Bronchial epithelial cell (primary cell): ENCODE data around the gene CKB. TPM values are rescaled to one million over a fixed set of nuclear protein-coding genes. Genes with fewer than 3 reads are reported as not detected.

Experiments used
- DNase-seq: peaks from one replicate; pipeline ENCODE4 v3.0.0-alpha.2; 2010; ENCODE audit warnings: low read depth
- FAIRE-seq: peaks from 2 replicates; lab custom pipeline; 2011; peaks lifted over from hg19 to GRCh38; lab: Jason Lieb, UNC
- H3K27me3 ChIP-seq: 2 replicates; pipeline ENCODE4 v1.5.1; 2011; ENCODE audit warnings: low read length; ENCODE audit not compliant: control insufficient read depth, insufficient read depth
- H3K36me3 ChIP-seq: 2 replicates; pipeline ENCODE4 v1.5.1; 2011; ENCODE audit warnings: low read length; ENCODE audit not compliant: control insufficient read depth, insufficient read depth
- H3K4me3 ChIP-seq: 2 replicates; pipeline ENCODE4 v1.5.1; 2011; ENCODE audit warnings: mild to moderate bottlenecking, low read depth, low read length, control low read depth
- total RNA-seq: library from RNA; depleted of rRNA; stranded (reverse); fragments of >200 nt; gene quantifications from 2 replicates; pipeline ENCODE4 v1.2.1, GENCODE V29; 2014
- TF ChIP-seq, protein P1 (sequence below): IDR thresholded peaks from 2 replicates; pipeline ENCODE4 v1.5.1; 2011; ENCODE audit warnings: mild to moderate bottlenecking, moderate library complexity, low read length, control low read depth, inconsistent platforms; ENCODE audit not compliant: insufficient read depth, severe bottlenecking

CKB gene
- total RNA-seq, 1 donor from 2014 or later, result 31.3 TPM

DNA sequence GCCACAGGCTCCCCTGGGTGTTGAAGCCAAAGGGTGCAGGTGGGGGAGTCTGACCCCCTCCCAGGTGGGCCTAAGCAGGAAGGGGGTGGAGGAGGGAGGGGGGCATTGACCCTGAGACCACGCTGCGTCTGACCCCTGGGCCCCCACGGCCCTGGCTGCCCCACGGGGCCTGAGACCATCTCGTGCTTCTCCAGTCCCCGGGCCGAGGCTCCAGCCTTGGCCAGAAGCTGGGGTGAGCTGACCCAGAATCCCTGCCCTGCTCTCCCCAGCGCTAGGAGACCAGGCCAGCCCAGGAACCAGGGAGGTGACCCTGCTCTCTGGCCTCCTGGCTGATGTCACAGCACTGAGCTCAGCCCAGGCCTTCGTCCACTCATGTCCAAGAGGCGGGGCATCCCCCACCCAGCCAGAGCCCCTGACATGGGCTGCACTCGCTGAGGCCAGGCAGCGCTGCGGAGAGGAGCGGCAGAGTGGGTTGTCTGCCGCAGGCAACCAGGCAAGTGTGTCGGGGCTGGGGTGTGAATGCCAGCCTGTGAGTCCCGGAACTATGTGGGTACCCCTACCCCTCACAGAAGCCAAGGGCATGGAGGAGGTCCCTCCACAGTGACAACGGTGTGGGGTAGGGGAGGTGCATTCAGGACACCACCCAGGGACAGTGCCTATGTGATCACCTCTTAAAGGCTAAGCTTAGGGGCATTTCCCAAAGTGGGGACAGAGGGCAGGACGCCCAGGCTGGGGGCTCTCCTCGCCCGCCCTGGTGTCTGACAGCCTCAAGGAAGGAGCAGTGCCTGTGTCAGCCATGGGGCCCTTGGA is 12.7 kb upstream of the CKB start:
- DNase-seq (no peak), FAIRE-seq (no peak)
- Histone ChIP-seq H3K4me3 (no peak overlapping the region), H3K27me3 (no peaks in the 10 kb centered on the region), H3K36me3 (peaks cover 14% of the 10 kb centered on the region)
- TF ChIP-seq, protein P1, sequence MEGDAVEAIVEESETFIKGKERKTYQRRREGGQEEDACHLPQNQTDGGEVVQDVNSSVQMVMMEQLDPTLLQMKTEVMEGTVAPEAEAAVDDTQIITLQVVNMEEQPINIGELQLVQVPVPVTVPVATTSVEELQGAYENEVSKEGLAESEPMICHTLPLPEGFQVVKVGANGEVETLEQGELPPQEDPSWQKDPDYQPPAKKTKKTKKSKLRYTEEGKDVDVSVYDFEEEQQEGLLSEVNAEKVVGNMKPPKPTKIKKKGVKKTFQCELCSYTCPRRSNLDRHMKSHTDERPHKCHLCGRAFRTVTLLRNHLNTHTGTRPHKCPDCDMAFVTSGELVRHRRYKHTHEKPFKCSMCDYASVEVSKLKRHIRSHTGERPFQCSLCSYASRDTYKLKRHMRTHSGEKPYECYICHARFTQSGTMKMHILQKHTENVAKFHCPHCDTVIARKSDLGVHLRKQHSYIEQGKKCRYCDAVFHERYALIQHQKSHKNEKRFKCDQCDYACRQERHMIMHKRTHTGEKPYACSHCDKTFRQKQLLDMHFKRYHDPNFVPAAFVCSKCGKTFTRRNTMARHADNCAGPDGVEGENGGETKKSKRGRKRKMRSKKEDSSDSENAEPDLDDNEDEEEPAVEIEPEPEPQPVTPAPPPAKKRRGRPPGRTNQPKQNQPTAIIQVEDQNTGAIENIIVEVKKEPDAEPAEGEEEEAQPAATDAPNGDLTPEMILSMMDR, result no peak

DNA sequence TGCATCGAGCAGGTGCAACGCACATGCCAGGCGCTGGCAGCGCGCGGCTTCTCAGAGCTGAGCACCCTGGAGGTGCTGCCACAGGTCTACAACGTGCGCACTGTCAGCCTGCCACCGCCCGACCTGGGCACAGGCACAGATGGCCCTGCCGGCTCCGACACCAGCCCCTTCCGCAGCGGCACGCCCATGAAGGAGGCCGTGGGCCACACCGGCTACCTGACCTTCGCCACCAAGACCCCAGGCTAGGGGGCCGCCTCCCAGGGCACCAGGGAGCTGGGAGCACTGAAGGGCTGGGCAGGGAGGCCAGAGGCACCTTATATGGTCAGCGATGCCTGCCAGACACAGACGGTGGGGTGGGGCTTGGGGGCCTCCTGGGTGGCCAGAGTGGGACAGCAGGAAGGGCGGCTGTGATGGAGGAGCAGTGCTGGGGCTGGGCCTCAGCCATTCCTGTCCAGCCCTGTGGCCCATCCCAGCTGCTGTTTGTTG is 12.0 kb upstream of the CKB start:
- no peak overlapping the region for H3K4me3 ChIP-seq
- H3K36me3 ChIP-seq, result peaks cover 14% of the 10 kb centered on the region
- TF ChIP-seq, protein P1, result no peak
- no peaks in the 10 kb centered on the region for H3K27me3 ChIP-seq
- no peak for FAIRE-seq
- no peak for DNase-seq

DNA sequence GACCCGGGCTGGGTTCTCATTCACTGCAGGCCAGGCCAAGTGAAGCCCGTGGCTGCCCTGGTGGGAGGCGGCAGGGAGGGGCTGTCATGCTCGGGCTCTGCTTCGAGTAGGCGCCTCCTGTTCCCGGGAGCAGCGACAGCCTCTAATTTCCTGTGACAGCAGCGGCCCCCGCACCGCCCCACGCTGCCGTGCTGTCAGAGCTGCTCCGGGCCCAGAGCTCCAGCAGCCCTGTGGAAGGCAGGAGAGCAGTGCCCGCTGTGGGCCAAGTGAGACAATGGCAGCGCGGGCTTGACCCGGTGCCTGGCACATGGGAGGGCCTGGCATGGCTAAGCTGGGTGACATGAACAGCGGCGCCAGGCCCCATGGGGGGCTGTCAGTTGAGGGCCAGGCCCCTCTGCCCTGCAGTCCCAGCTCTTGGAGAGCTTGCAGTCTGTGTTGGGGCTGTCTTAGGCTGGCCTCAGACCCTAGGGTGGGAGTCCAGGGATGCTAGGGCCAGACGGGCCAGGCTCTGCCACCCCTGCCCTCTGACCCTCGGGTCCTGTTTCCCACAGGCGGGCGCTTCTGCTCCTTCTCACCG is 11.5 kb upstream of the CKB start:
- H3K36me3 ChIP-seq, result peaks cover 14% of the 10 kb centered on the region
- no peak for FAIRE-seq
- no peaks in the 10 kb centered on the region for H3K27me3 ChIP-seq
- no peak for DNase-seq
- no peak overlapping the region for H3K4me3 ChIP-seq
- TF ChIP-seq, protein P1, result no peak

DNA sequence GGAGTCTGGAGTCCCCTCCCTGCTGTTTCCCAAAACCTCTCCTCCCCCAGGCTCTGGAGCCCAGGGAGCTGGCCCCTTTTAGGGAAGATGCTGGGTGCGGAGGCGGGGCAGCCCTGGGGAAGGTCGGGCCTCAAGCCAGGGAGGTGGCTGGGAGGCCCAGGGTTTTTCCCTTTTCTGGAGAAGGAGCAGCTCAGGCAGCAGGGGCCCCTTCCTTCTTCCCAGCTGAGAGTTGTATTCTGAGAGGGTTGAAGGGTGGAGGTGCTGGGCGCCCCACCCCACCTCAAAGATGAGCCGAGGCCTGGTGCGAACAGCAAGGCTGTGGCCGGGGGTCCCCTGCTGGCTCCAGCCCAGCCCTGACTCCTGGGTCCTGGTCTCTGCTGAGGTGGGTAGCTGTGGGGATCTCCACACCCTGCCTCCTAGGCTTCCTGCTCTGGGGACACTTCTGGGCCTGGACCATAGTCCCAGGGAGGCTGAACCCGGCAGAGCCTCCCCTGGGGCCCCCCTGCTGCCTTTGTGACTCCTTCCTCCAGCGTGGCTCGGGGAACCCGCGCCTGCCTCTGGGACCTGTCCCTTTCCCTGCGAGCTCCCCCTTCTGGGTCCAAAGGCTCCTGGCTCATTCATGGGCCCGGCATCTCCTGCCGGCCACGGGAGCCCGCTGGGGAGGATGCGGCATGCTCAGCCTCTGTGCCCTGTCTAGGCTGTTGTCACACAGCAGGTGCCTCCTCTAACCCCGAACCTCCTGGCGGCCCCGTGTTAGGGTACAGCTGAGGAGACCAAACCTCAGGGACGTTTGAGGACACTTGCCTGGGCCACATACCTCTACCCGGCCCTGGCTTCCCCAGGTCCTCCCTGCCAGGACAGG is 10.7 kb upstream of the CKB start:
- DNase-seq (no peak), FAIRE-seq (no peak)
- TF ChIP-seq, protein P1, result no peak
- Histone ChIP-seq H3K27me3 (no peaks in the 10 kb centered on the region), H3K36me3 (peaks cover 14% of the 10 kb centered on the region), H3K4me3 (no peak overlapping the region)

DNA sequence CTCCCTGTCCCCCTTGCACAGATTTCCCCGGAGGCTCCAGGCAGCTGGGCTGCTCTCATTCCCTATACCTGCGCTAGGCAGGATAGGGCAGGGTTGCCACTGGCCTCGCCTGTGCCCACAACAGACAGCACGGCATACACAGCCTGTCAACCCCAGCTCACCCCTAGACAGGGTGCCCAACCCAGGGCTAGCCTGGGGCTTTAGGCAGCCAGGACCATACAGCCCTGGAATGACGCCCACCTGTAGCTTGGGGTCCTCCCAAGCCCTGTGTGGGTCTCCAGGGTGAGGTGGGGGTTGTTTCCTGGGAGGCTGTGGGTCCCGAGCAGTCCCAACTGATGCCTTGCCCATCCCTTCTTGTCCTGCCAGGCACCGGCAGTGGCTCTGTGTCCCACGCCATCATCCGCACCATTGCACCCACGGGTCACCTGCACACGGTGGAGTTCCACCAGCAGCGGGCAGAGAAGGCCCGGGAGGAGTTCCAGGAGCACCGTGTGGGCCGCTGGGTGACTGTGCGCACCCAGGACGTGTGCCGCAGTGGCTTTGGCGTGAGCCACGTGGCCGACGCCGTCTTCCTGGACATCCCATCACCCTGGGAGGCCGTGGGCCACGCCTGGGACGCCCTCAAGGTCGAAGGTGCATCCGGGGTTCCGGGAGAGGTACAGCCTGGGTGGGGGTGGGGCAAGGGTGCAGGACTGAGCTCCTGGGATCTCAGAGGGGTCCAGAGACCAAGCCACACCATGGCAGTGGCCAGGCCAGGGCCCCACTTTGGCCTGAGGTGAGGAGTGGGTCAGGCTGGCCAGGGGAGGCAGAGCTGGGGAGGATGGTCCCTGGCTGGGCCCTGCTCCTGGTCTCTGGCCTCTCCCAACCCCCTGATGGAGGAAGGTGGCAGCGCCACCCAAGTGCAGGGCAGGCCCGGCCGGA is 9.8 kb upstream of the CKB start:
- H3K36me3 ChIP-seq, result peaks cover 14% of the 10 kb centered on the region
- DNase-seq (no peak), FAIRE-seq (no peak)
- H3K27me3 ChIP-seq, result no peaks in the 10 kb centered on the region
- TF ChIP-seq, protein P1, result no peak
- H3K4me3 ChIP-seq, result no peak overlapping the region
